Fibroblast of peridontal ligament (primary cell): ENCODE measurements around the gene BNIP3.
"Not testable (repeated sequence)": the region's sequence is repeated elsewhere in the genome, so short reads cannot be mapped to it uniquely, and the experiment has no call there.

Experiments
- DNase-seq: peaks from one replicate; pipeline ENCODE4 v3.0.0-alpha.2; 2010; ENCODE audit errors: extremely low read depth

The BNIP3 gene

DNA sequence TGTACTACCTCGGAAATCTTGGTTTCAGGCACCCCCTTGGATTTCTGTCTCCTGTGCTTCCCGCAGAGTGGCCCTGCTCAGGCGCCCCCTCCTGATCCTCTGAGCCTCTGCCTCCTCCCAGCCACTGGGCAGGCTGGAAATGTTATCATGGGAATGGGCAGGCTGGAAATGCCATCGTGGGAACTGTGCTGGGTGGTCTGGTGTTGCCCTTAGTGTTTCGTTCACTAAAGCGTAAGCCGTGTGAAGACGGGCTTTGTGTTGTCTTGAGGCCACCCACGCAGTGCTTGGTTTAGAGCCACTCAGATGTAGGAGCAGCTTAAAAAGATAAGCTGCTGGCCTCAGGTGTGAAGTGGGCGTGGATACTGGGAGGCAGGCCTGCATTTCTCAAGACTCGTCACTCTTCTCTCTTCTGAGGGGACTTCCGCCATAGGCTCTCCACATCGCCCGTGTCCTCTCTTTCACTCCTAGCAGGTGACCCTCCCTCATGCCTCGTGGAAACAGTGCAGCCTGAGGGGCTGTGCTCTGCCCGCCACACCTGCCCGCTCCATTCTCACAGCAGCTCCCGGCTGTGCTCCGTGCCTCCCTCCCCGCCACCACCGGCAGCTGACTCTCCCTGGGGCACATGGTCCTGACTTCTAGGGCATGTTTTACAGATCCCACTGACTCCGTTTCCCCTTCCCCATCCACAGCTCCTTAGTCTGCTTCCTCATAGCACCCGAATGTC is 52.4 kb downstream of the BNIP3 start:
- no peak for DNase-seq

DNA sequence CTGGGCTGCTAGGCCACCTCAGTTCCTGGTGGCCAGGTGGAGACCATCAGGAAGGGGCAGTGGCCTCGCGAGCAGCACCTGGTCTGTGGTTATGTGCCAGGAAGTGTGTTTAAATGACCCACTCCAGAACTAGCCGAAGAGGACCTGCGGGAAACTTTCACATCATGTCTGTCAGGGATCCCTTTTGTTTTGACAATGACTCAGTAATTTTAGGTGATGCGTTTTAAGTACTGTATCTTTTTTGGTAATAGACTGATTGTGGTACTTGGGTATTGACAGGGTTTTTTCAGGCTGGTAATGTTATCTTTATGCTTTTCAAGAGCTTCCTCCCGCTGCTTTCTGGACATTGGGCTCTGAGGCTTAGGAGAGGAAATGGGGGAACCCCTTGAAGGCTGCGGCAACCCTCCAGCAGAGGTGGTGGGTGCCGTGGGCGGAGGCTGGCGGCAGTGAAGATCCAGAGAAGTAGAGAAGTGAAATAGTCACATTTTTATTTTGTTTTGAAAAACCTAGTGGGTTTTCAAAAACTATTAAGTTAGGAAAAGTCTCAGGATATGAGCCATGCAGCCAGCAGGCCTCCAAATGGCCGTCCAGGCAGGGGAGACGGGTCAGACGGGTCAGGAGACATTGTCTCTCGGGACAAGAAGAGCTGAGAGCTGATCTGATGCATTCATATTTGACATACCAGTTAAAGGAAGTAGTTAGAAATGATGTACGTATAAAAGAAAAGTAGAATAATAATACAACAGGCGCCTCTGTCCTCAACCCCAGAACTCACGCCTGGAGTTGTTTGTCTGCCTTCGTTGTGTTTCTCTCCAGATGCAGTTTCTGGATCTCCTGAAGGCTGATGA is 53.3 kb downstream of the BNIP3 start:
- no peak for DNase-seq

DNA sequence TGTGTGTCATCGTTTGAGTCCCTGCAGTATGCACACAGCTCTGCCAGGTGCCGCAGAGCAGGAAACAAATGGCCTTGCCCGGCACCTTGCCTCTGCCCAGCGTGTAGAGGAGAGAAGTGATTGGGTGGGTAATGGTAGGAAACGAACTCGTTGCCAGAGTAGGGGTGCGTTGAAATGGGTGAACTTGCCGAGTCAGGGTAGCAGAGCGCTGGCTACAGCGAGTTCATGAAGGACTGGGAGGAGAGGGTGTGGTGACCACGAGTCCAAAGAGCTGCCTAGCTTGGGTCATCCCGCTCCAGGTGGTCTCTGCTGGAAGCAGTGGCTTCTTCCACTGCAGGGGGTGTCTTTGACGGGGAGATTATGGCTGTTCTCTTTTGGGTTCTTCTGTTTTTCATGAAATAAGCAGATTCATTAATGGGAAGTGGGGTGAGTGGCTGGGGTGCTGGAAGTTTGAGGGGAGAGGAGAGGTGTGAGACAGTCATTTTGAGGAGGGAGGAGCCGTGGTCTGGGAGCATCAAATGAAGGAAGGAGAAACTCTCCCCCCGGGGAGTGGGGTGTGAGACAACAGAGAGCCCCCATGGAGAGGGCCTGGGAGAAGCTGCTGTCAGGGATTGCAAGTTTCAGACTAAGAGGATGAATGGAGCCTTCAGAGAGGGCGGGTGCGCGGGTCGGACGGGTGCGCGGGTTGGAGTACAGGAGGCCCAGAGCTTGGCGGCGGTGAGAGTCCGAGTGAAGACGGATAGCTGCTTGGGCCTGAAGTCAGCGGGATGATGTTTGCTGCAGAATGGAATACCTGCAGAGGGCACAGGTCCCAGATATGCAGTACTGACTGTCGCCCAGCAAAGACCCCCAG is 54.8 kb downstream of the BNIP3 start:
- no peak for DNase-seq

DNA sequence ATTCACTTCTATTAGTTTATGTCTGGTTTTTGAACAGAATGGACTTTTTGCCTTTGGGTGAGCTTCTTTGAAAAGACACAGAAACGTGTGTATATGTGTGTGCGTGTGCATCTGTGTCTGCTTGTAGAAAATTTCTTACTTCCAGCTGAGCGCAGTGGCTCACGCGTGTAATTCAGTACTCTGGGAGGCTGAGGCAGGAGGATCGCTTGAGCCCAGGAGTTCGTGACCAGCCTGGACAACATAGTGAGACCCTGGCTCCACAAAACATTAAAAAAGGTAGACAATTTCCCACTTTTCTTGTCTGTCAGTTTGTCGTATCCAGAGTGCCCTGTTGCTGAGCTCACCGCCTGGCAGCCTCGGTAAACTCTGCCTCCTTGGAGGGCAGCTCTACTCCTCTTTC is 55.5 kb downstream of the BNIP3 start:
- no peak for DNase-seq

DNA sequence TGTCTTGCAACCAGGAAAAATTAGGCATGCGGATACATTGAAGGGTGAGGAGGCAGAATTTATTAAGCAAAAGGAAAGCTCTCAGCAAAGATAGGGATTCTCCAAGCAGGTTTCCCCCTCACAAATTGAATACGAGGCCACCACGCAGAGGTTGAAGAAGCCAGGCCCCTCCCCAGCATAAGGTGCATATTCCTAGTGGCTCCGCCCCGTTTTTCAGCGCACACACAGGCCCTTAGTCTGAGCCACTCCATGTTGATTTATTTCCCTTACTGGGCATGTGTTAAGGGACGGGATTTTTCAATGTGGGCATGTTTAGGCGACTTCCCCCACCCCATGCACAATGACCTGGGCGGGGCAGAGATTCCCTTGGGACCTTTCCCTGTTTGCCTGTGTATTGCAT is 56.0 kb downstream of the BNIP3 start:
- DNase-seq, result no peak

DNA sequence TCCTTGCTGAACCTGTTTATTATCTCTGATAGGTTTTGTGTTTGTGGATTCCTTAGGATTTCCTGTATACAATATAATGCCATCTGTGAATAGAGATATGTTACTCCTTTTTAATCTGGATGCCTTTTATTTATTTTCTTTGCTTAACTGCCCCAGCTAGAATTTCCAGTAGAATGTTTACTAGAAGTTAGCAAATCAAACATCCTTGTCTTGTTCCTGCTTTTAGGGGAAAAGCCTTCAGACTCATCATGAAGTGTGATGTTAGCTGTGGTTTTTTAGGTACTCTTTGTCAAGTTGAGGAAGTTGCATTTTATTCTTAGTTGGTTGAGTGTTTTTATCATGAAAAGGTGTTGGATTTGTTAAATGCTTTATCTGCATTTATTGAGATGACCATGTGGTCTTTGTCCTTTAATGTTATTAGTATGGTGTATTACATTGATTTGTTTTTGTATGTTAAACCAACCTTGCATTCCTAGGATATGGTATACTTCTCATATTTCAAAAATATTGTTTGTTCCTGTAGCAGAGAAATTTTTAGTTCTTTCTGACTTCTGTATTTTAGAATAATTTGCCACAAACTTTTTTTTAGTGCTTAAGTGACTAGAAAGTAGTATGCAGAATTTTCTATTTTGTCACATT is 56.6 kb downstream of the BNIP3 start:
- DNase-seq, result no peak

DNA sequence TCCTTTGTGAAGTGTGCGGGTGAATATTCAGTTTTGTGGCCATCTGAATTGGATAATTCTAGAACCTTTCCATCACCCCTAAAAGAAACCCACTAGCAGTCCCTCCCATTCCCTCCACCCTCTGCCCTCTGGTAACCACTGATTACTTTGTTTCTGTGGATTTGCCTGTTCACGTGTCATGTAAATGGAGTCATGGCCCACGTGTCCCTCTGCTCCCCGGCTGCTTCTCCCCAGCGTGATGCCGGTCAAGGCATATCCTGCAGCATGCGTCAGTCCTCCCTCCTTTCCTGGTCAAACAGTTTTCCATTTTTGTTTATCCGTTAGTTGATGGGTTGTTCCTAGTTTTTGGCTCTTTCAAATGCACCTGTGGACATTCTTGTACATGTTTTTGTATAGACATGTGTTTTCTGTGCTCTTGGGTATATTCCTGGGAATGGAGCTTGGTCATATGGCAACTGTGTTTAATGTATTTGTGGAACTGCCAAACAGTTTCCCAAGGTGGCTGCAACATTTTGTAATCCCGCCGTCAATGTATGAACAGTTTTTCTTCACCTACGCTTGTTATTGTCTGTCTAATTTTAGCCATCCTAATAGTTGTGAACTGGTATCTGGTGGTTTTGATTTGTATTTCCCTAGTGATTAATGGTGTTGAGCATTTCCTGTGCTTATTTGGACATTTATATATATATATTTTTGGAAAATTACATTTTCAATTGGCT is 58.5 kb downstream of the BNIP3 start:
- no peak for DNase-seq

DNA sequence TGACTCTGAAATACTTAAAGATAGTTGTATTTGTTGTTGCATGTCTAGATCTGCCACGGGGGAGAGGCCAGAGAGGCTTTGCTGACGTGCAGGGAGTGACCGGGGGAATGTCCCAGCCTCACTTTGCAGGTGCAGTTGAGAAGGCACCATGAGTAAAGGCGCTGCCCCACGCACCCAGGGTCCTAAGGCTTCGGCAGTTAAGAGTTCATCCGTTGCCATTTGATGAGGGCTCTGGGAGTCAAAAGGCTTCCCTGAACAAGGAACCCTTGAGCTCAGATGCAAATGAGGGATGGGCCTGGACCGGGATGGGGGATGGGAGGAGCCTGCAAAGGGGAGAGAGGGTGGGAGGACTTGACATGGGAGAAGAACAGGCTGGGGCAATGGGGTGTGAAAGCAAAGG is 60.5 kb downstream of the BNIP3 start:
- no peak for DNase-seq

DNA sequence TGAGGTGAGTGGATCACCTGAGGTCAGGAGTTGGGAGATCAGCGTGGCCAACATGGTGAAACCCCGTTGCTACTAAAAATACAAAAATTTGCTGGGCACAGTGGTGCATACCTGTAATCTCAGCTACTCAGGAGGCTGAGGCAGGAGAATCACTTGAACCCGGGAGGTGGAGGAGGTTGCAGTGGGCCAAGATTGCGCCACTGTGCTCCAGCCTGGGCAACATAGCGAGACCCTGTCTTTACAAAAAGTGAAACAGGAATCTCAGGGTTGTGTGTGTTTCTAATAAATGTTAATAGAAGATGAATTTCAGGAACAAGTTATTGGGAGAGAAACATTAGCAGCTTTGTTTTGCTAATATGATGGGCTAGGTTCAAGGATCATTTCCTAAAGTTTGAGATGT is 61.0 kb downstream of the BNIP3 start:
- DNase-seq, result no peak

DNA sequence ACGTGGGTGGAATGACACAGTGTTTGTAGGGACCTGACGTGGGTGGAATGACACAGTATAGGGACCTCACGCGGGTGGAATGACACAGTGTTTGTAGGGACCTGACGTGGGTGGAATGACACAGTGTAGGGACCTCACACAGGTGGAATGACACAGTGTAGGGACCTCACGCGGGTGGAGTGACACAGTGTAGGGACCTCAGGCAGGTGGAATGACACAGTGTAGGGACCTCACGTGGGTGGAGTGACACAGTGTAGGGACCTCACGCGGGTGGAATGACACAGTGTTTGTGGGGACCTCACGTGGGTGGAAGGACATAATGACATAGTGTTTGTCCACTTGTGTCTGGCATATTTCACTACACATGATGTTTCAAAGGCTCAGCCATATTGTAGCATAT is 61.6 kb downstream of the BNIP3 start:
- DNase-seq, result no peak

DNA sequence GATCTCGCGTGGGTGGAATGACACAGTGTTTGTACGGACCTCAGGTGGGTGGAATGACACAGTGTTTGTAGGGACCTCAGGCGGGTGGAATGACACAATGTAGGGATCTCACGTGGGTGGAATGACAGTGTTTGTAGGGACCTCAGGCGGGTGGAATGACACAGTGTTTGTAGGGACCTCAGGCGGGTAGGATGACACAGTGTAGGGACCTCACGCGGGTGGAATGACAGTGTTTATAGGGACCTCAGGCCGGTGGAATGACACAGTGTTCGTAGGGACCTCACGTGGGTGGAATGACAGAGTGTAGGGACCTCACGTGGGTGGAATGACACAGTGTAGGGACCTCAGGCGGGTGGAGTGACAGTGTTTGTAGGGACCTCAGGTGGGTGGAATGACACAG is 62.3 kb downstream of the BNIP3 start:
- not testable (repeated sequence) for DNase-seq
